HG03565 (cell line): ENCODE measurements around the gene ETS1.

Experiments used
- ATAC-seq: cut with Tn5 transposase; IDR thresholded peaks from one replicate; pipeline ENCODE4 v1.9.1; 2021; ENCODE audit warnings: mild to moderate bottlenecking, moderate library complexity; ENCODE audit not compliant: unreplicated experiment

Gene ETS1

GRCh38 chr11:128587415-128587814 is at the start of gene ETS1:
Gene ETS1 (minus strand): TSS chr11:128587558. CDS start chr11:128573130, 14,428 bp downstream.
- ATAC-seq, result no peak

GRCh38 chr11:128634395-128634794 is 47.0 kb upstream of the ETS1 start:
- ATAC-seq, result no peak

- ATAC-seq, result no peak
Observed at GRCh38 chr11:128633384-128633965, 46.1 kb upstream of the ETS1 start.

GRCh38 chr11:128632141-128632791 is 44.9 kb upstream of the ETS1 start:
- peak; percentile 33 for ATAC-seq

GRCh38 chr11:128630367-128631230 is 43.2 kb upstream of the ETS1 start:
- peak; percentile 59 for ATAC-seq

- ATAC-seq, result no peak
Observed at GRCh38 chr11:128629516-128630106, 42.3 kb upstream of the ETS1 start.

- ATAC-seq, result no peak
Observed at GRCh38 chr11:128628686-128629085, 41.3 kb upstream of the ETS1 start.

GRCh38 chr11:128628325-128628673 is 40.9 kb upstream of the ETS1 start:
- no peak for ATAC-seq

- ATAC-seq, result no peak
Observed at GRCh38 chr11:128627666-128628324, 40.4 kb upstream of the ETS1 start.

GRCh38 chr11:128626913-128627665 is 39.7 kb upstream of the ETS1 start:
- no peak for ATAC-seq

- no peak for ATAC-seq
Observed at GRCh38 chr11:128625746-128626145, 38.4 kb upstream of the ETS1 start.

- no peak for ATAC-seq
Observed at GRCh38 chr11:128625326-128625725, 38.0 kb upstream of the ETS1 start.

GRCh38 chr11:128624269-128625175 is 37.2 kb upstream of the ETS1 start:
- ATAC-seq, result peak; percentile 35

GRCh38 chr11:128623091-128623490 is 35.7 kb upstream of the ETS1 start:
- ATAC-seq, result no peak

GRCh38 chr11:128621601-128622501 is 34.5 kb upstream of the ETS1 start:
- ATAC-seq, result no peak

- no peak for ATAC-seq
Observed at GRCh38 chr11:128620309-128621100, 33.1 kb upstream of the ETS1 start.

GRCh38 chr11:128619540-128620308 is 32.4 kb upstream of the ETS1 start:
- ATAC-seq, result no peak
